Dermis microvascular lymphatic vessel endothelial cell (primary cell): Measurements from ENCODE around the gene LRIT3. TPM values are rescaled to one million over a fixed set of nuclear protein-coding genes. Genes with fewer than 3 reads are reported as not detected.

ENCODE experiments used
- DNase-seq, 2 donors: peaks; one replicate each; pipeline versions ENCODE4 v3.0.0 to v3.0.0-alpha.2; 2010; ENCODE audit warnings: low read depth in 2 of 2
- total RNA-seq: library from RNA; depleted of rRNA; stranded (reverse); fragments of >200 nt; gene quantifications from 2 replicates; pipeline ENCODE4 v1.2.1, GENCODE V29; 2014

The LRIT3 gene
- total RNA-seq = under 0.01 TPM in 2 replicates

GRCh38 chr4:109847896-109848442 lies at the start of gene LRIT3:
Gene LRIT3 (plus strand): TSS chr4:109848107. CDS start chr4:109848202, 95 bp downstream.
- DNase-seq = no peak

- DNase-seq = no peak
Observed at GRCh38 chr4:109798866-109799265, 49.0 kb upstream of the LRIT3 start.

GRCh38 chr4:109801099-109801789 lies 46.7 kb upstream of the LRIT3 start:
- no peak for DNase-seq

- peak; percentile 55 to 78 for DNase-seq
Observed at GRCh38 chr4:109801895-109802319, 46.0 kb upstream of the LRIT3 start, which contains the start of gene CFI. Gene CFI (minus strand): TSS chr4:109801999. CDS start chr4:109801971, 28 bp downstream.

- DNase-seq = peak; percentile 36 to 58
Observed at GRCh38 chr4:109803924-109804571, 43.9 kb upstream of the LRIT3 start.

GRCh38 chr4:109809655-109810054 lies 38.3 kb upstream of the LRIT3 start:
- no peak for DNase-seq

GRCh38 chr4:109810552-109811387 lies 37.1 kb upstream of the LRIT3 start:
- no peak for DNase-seq

- DNase-seq = no peak
Observed at GRCh38 chr4:109811707-109812106, 36.2 kb upstream of the LRIT3 start.

GRCh38 chr4:109815151-109816081 lies 32.5 kb upstream of the LRIT3 start, which contains the start of gene GAR1:
Gene GAR1 (plus strand): TSS chr4:109815762. CDS start chr4:109816165, 403 bp downstream.
- DNase-seq = peak; percentile 88 to 95

GRCh38 chr4:109816082-109816442 lies 31.8 kb upstream of the LRIT3 start:
- peak in 1 of 2 donors; percentile 13 for DNase-seq

- no peak for DNase-seq
Observed at GRCh38 chr4:109816894-109817293, 31.0 kb upstream of the LRIT3 start.

- DNase-seq = no peak
Observed at GRCh38 chr4:109818268-109818667, 29.6 kb upstream of the LRIT3 start.

GRCh38 chr4:109820563-109820962 lies 27.3 kb upstream of the LRIT3 start:
- peak in 1 of 2 donors; percentile 18 for DNase-seq

GRCh38 chr4:109821185-109821584 lies 26.7 kb upstream of the LRIT3 start:
- DNase-seq = no peak

GRCh38 chr4:109826719-109827118 lies 21.2 kb upstream of the LRIT3 start:
- DNase-seq = peak in 1 of 2 donors; percentile 28

- no peak for DNase-seq
Observed at GRCh38 chr4:109827672-109828071, 20.2 kb upstream of the LRIT3 start, which contains the start of gene RRH. Gene RRH (plus strand): TSS chr4:109827972. CDS start chr4:109828028, 56 bp downstream.

- no peak for DNase-seq
Observed at GRCh38 chr4:109833756-109834155, 14.2 kb upstream of the LRIT3 start.

GRCh38 chr4:109836985-109837384 lies 10.9 kb upstream of the LRIT3 start:
- no peak for DNase-seq

GRCh38 chr4:109846395-109847098 lies 1.4 kb upstream of the LRIT3 start:
- no peak for DNase-seq

GRCh38 chr4:109848501-109848900 lies 594 bp downstream of the LRIT3 start:
- no peak for DNase-seq
